Stimulated activated CD8-positive, alpha-beta memory T cell treated with anti-CD3 and anti-CD28 coated beads, Interleukin-7, amount 100 ng/mL, for 4 hours (primary cell): Measurements from ENCODE around the gene FOSB.
A peak's percentile ranks its signal among the peaks of the same experiment; 100 is the strongest.

Source experiments
- DNase-seq, 2 donors: peaks; one replicate each; pipeline ENCODE4 v3.0.0-alpha.2; 2020; ENCODE audit warnings: low read depth in 2 of 2

The FOSB gene

GRCh38 chr19:45484273-45484945, 16.6 kb downstream of the FOSB start:
- DNase-seq: no peak

- peak; percentile 94 to 96 for DNase-seq
Observed at GRCh38 chr19:45485305-45486077, 17.7 kb downstream of the FOSB start.

GRCh38 chr19:45488708-45489107, 20.9 kb downstream of the FOSB start:
- DNase-seq: no peak

- DNase-seq: no peak
Observed at GRCh38 chr19:45489216-45489855, 21.5 kb downstream of the FOSB start.

GRCh38 chr19:45492137-45492626, 24.4 kb downstream of the FOSB start:
- no peak for DNase-seq

GRCh38 chr19:45492627-45493470, 25.1 kb downstream of the FOSB start:
- DNase-seq: no peak

- DNase-seq: no peak
Observed at GRCh38 chr19:45494261-45494916, 26.6 kb downstream of the FOSB start.

GRCh38 chr19:45495178-45495577, 27.4 kb downstream of the FOSB start:
- no peak for DNase-seq

GRCh38 chr19:45496349-45496953, 28.7 kb downstream of the FOSB start:
- no peak for DNase-seq

GRCh38 chr19:45497791-45498190, 30.0 kb downstream of the FOSB start:
- DNase-seq: no peak

- peak in 1 of 2 donors; percentile 68 for DNase-seq
Observed at GRCh38 chr19:45498411-45499195, 30.8 kb downstream of the FOSB start, which contains the start of gene PPM1N. TSS of gene PPM1N (plus strand) at chr19:45498443. CDS start at chr19:45498473, 30 bp downstream.

GRCh38 chr19:45499196-45500180, 31.7 kb downstream of the FOSB start:
- peak; percentile 53 to 54 for DNase-seq

GRCh38 chr19:45500918-45501729, 33.3 kb downstream of the FOSB start:
- DNase-seq: no peak

- no peak for DNase-seq
Observed at GRCh38 chr19:45501730-45502014, 33.9 kb downstream of the FOSB start.

- no peak for DNase-seq
Observed at GRCh38 chr19:45502111-45502510, 34.3 kb downstream of the FOSB start.

- no peak for DNase-seq
Observed at GRCh38 chr19:45503909-45504308, 36.1 kb downstream of the FOSB start.

GRCh38 chr19:45505151-45505995, 37.6 kb downstream of the FOSB start:
- DNase-seq: no peak
